KMS-11 (cell line): ENCODE results near the gene RNGTT.
A peak's percentile ranks its signal among the peaks of the same experiment; 100 is the strongest.

Source experiments
- H2AFZ ChIP-seq: fragments of 200-600 bp; sonication (generic); 2 replicates; pipeline ENCODE4 v1.6.1; 2016; ENCODE audit warnings: antibody characterized with exemption, mixed run types, low read depth
- H3K27ac ChIP-seq: fragments of 200-600 bp; sonication (generic); 2 replicates; pipeline ENCODE4 v1.6.1; 2016; ENCODE audit warnings: mild to moderate bottlenecking, mixed run types
- H3K27me3 ChIP-seq: fragments of 200-600 bp; sonication (generic); 2 replicates; pipeline ENCODE4 v1.6.1; 2017; ENCODE audit warnings: mild to moderate bottlenecking, low read depth, mixed run types, moderate library complexity; ENCODE audit not compliant: insufficient read depth
- H3K36me3 ChIP-seq: fragments of 200-600 bp; sonication (generic); 2 replicates; pipeline ENCODE4 v1.6.1; 2017; ENCODE audit warnings: mild to moderate bottlenecking, mixed run types; ENCODE audit not compliant: insufficient read depth
- H3K4me1 ChIP-seq: fragments of 200-600 bp; sonication (generic); 2 replicates; pipeline ENCODE4 v1.6.1; 2016; ENCODE audit warnings: mild to moderate bottlenecking, low read depth, mixed run types; ENCODE audit not compliant: poor library complexity, severe bottlenecking
- H3K4me2 ChIP-seq: fragments of 200-600 bp; sonication (generic); 2 replicates; pipeline ENCODE4 v1.7.0; 2016; ENCODE audit warnings: mild to moderate bottlenecking, mixed run types
- H3K4me3 ChIP-seq: fragments of 200-600 bp; sonication (generic); IDR thresholded peaks from 2 replicates; pipeline ENCODE4 v1.6.1; 2017; ENCODE audit warnings: low read depth, low read length, mixed read lengths; ENCODE audit not compliant: insufficient read depth
- H3K79me2 ChIP-seq: fragments of 200-600 bp; sonication (generic); 2 replicates; pipeline ENCODE4 v1.6.1; 2016; ENCODE audit warnings: low read depth, mixed run types; ENCODE audit not compliant: insufficient read depth
- H3K9ac ChIP-seq: fragments of 200-600 bp; sonication (generic); 2 replicates; pipeline ENCODE4 v1.6.1; 2016; ENCODE audit warnings: mild to moderate bottlenecking, mixed run types
- H4K20me1 ChIP-seq: fragments of 200-600 bp; sonication (generic); 2 replicates; pipeline ENCODE4 v1.6.1; 2016; ENCODE audit warnings: mild to moderate bottlenecking, mixed run types; ENCODE audit not compliant: insufficient read depth
- TF ChIP-seq, protein P1 (sequence below): fragments of 200-600 bp; sonication (generic); conservative IDR thresholded peaks from 2 replicates; pipeline ENCODE4 v1.6.1; 2017; ENCODE audit warnings: low read depth, mild to moderate bottlenecking, antibody characterized with exemption, low read length, moderate library complexity, mixed read lengths

Gene RNGTT

DNA sequence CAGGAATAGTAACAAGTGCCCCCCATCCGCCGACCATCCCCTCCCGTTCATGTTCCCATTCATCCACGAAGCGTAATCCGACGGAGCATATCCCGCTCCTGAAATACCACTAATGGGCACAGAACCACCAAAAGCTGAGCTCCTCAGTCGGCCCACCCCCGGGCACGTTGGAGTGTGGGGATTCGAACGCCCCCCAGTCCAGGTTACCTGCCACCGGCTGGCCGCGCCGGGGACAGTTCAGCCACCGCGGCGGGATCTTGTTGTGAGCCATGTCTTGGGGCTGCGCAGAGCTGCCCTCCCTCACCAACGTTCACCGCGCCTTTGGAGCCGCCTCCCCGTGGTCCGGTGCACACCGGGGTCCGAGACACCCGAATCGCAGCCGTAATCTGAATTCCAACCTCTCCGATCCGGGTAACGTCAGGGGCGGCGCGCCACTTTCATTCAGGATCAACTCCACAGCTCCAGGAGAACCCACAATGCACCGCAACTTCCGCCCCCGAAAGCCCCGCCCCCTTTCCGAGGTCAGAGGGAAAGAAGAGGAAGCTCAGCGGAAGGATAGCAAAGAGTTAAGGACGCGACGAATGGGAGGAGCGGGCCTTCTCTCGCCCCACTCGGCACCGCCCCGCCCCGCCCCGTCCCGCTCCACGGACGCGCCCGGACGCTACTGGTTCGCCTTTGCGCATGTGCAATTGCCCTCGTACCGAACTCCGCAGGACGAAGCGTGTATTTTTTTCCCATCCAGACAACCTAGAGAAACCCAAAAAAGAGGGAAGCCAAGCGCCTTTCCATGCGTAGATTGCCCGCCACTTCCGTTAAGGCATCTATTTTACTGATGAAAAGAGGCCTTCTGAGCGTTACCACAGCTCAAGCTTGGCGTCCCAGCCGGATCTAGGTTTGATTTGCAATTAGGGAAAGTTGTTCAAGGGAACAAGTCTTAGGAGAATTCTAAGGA, at the start of gene RNGTT:
TSS of gene RNGTT (minus strand) at position 480 of the 952 bp plus-strand sequence. CDS start at position 271, 209 bp downstream.
- peak within 1 kb of the TSS; percentile 53 for H3K9ac ChIP-seq
- no peaks in the 10 kb centered on the region for H4K20me1 ChIP-seq
- no peak within 1 kb of the TSS; the same call in 1 of the 2 replicates for H3K27ac ChIP-seq
- no peak within 1 kb of the TSS for H3K4me3 ChIP-seq
- no peaks in the 10 kb centered on the region for H3K27me3 ChIP-seq
- peak within 1 kb of the TSS; percentile 82 for H2AFZ ChIP-seq
- peaks cover 26% of the 10 kb centered on the region; the same call in 1 of the 2 replicates for H3K79me2 ChIP-seq
- peaks cover 8% of the 10 kb centered on the region for H3K4me1 ChIP-seq
- no peaks in the 10 kb centered on the region for H3K36me3 ChIP-seq
- TF ChIP-seq, protein P1, sequence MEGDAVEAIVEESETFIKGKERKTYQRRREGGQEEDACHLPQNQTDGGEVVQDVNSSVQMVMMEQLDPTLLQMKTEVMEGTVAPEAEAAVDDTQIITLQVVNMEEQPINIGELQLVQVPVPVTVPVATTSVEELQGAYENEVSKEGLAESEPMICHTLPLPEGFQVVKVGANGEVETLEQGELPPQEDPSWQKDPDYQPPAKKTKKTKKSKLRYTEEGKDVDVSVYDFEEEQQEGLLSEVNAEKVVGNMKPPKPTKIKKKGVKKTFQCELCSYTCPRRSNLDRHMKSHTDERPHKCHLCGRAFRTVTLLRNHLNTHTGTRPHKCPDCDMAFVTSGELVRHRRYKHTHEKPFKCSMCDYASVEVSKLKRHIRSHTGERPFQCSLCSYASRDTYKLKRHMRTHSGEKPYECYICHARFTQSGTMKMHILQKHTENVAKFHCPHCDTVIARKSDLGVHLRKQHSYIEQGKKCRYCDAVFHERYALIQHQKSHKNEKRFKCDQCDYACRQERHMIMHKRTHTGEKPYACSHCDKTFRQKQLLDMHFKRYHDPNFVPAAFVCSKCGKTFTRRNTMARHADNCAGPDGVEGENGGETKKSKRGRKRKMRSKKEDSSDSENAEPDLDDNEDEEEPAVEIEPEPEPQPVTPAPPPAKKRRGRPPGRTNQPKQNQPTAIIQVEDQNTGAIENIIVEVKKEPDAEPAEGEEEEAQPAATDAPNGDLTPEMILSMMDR: no peak
- peak within 1 kb of the TSS; percentile 48 for H3K4me2 ChIP-seq

DNA sequence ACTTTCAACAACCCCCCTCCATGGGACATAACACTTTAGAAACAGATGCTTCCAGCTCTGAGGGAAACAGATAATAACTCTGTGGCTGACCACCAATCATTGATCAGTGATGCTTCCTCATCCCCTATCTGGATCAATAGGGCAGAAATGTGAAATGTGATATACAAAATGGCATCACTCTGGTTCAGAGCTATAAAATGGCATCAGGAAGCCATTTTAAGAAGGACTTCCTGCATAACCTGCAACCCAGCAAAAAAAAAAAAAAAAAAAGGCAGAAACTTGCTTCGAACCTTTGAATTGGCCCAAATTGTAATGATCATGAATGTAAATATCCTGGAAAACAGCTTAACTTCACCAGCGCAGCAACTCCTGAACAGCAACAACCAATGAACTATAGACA, 48.0 kb upstream of the RNGTT start:
- Histone ChIP-seq H3K27me3 (no peaks in the 10 kb centered on the region), H4K20me1 (no peaks in the 10 kb centered on the region), H3K4me3 (no peak overlapping the region), H3K9ac (no peak overlapping the region), H3K79me2 (no peaks in the 10 kb centered on the region), H3K4me2 (no peak overlapping the region), H2AFZ (no peak overlapping the region), H3K27ac (no peak overlapping the region), H3K4me1 (no peaks in the 10 kb centered on the region), H3K36me3 (no peaks in the 10 kb centered on the region)
- TF ChIP-seq, protein P1: no peak

DNA sequence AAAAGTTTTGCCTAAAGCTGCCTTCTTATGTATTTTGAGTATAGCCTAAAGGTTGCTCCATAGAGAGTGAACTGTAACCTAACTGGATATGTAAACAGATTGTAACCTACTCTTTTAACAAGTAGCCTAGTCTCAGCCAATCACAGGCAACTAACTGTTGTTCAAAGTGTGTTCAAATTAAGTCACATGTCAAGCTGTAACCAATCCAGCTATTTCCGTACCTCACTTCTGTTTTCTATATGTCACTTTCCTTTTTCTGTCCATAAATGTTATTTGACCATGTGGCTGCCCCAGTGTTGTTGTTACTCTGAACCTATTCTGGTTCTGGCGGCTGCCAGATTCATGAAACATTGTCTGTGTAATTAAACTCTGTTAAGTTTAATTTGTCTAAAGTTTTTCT, 47.4 kb upstream of the RNGTT start:
- Histone ChIP-seq H4K20me1 (no peaks in the 10 kb centered on the region), H3K4me1 (no peaks in the 10 kb centered on the region), H3K27ac (no peak overlapping the region), H2AFZ (no peak overlapping the region), H3K4me3 (no peak overlapping the region), H3K27me3 (no peaks in the 10 kb centered on the region), H3K4me2 (no peak overlapping the region), H3K36me3 (no peaks in the 10 kb centered on the region), H3K9ac (no peak overlapping the region), H3K79me2 (no peaks in the 10 kb centered on the region)
- TF ChIP-seq, protein P1: no peak

DNA sequence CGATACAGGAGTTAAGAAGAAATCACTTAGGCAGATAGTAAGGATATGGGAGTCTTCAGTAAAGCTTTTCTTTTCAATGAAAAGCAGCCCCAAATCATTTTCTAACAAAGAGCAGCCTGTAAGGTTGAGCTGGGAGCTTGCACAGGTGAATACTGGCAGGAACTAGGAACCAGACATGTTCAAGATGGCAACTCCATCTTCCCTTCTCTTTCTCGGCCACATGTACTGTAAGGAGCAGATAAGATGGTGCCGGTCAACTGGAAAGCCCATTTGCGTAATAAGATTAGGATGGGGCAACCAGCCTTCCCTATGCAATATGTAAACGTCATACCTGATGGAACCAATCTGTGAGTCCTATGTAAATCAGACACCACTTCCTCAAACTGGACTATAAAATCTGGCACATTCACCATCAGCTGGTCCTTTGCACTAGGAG, 46.2 kb upstream of the RNGTT start:
- no peak overlapping the region for H3K4me3 ChIP-seq
- H3K79me2 ChIP-seq: no peaks in the 10 kb centered on the region
- H3K27me3 ChIP-seq: no peaks in the 10 kb centered on the region
- H3K4me1 ChIP-seq: no peaks in the 10 kb centered on the region
- no peak overlapping the region for H3K4me2 ChIP-seq
- H2AFZ ChIP-seq: no peak overlapping the region
- no peak overlapping the region for H3K27ac ChIP-seq
- no peaks in the 10 kb centered on the region for H4K20me1 ChIP-seq
- TF ChIP-seq, protein P1: no peak
- no peak overlapping the region for H3K9ac ChIP-seq
- no peaks in the 10 kb centered on the region for H3K36me3 ChIP-seq
